Measurements from ENCODE around the gene MORC1.
"Not testable (repeated sequence)": the region's sequence is repeated elsewhere in the genome, so short reads cannot be mapped to it uniquely, and the experiment has no call there.

Gene MORC1

DNA sequence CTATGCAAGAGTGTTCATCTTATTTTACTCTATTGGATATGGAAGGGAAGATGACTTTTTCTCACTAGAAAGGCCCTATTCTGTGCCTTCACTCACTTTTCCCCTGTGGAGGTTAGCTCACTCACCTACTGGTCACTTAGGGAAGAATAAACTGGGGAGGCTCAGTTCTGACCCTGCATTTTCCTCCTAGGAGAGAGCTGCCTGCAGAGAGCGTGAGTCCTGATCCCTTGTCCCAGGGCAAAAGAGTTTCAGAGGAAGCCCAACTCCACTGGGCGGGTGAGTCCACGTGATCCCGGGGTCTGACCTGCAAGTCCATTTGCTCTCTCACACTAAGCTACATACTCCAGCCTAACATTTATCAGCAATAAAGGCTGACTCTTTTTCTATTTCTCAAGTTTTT, 8.4 kb downstream of the MORC1 start:
- no peak for TF ChIP-seq SUZ12 (IDR thresholded peaks at IDR 0.05; ENCODE audit: extremely low read depth, insufficient read depth, insufficient read length)
- TF ChIP-seq ZNF274 (IDR thresholded peaks at IDR 0.05; ENCODE audit: low read depth, low read length), result no peak
- no peak for TF ChIP-seq YY1 (IDR thresholded peaks at IDR 0.05; ENCODE audit: insufficient read depth, insufficient read length)
- Histone ChIP-seq H3K27me3 (ENCODE audit: insufficient read depth, insufficient read length) (no peaks in the 10 kb centered on the region), H3K4me3 (ENCODE audit: insufficient read length, low read depth) (no peak overlapping the region), H3K9ac (ENCODE audit: insufficient read length, low read depth) (no peak overlapping the region), H3K36me3 (ENCODE audit: insufficient read depth, insufficient read length, low read length) (no peaks in the 10 kb centered on the region), H3K4me1 (ENCODE audit: insufficient read depth, insufficient read length) (peaks cover 2% of the 10 kb centered on the region), H3K9me3 (ENCODE audit: insufficient read depth, low read length) (no peaks in the 10 kb centered on the region)
- no peak for DNase-seq (ENCODE audit: low read depth, low spot score)

DNA sequence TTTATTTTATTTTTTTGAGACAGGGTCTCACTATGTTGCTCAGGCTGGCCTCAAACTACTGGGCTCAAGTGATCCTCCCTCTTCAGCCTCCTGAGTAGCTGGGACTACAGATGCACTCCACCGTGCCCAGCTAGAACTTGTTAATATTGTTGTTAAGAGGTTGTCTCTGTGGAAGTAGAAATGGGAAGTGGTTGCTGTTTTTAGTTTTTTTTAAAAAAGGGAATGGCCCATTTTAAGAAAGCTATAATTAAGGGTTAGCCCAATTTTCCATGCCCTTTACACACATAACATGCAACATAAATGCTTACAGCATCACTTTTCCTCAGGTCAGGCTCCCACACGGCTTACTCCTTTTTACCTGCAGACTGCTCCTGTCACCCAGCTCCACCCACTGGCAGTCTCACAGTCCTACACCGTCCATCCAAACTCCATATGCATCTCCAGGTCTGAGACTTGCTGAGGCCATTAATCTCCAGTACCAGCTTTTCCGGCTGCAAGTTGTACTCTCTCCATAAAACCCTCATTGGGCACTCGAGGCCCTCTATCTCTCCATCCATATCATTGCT, 19.8 kb downstream of the MORC1 start:
- Histone ChIP-seq H3K9me3 (ENCODE audit: insufficient read depth, low read length) (no peaks in the 10 kb centered on the region), H3K4me3 (ENCODE audit: insufficient read length, low read depth) (no peak overlapping the region), H3K4me1 (ENCODE audit: insufficient read depth, insufficient read length) (no peaks in the 10 kb centered on the region), H3K9ac (ENCODE audit: insufficient read length, low read depth) (no peak overlapping the region), H3K27me3 (ENCODE audit: insufficient read depth, insufficient read length) (no peaks in the 10 kb centered on the region), H3K36me3 (ENCODE audit: insufficient read depth, insufficient read length, low read length) (no peaks in the 10 kb centered on the region)
- no peak for TF ChIP-seq SUZ12 (IDR thresholded peaks at IDR 0.05; ENCODE audit: extremely low read depth, insufficient read depth, insufficient read length)
- no peak for TF ChIP-seq YY1 (IDR thresholded peaks at IDR 0.05; ENCODE audit: insufficient read depth, insufficient read length)
- TF ChIP-seq ZNF274 (IDR thresholded peaks at IDR 0.05; ENCODE audit: low read depth, low read length), result no peak
- peak; percentile 27 for DNase-seq (ENCODE audit: low read depth, low spot score)

DNA sequence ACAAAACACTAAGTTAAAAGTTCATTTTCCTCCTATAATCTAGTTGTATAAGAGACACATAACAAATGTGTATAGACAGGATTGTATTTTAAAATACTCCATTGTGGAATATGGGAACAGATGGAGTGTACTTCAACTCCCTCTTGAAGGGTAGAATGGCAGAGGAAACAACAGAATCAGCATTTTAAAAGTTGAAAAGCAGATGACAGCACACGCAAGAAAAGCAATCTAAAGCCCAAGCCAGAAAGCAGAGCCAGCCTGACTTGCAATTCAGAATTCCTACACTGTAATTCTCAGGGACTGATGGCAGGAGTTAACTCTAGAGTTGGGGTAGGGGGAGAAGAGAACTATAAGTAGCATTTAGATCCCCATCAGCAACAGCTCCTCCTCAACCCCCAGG, 22.8 kb downstream of the MORC1 start:
- Histone ChIP-seq H3K4me3 (ENCODE audit: insufficient read length, low read depth) (no peak overlapping the region), H3K27me3 (ENCODE audit: insufficient read depth, insufficient read length) (no peaks in the 10 kb centered on the region), H3K36me3 (ENCODE audit: insufficient read depth, insufficient read length, low read length) (no peaks in the 10 kb centered on the region), H3K9me3 (ENCODE audit: insufficient read depth, low read length) (no peaks in the 10 kb centered on the region), H3K4me1 (ENCODE audit: insufficient read depth, insufficient read length) (no peaks in the 10 kb centered on the region), H3K9ac (ENCODE audit: insufficient read length, low read depth) (no peak overlapping the region)
- DNase-seq (ENCODE audit: low read depth, low spot score), result no peak
- TF ChIP-seq ZNF274 (IDR thresholded peaks at IDR 0.05; ENCODE audit: low read depth, low read length) (no peak), SUZ12 (IDR thresholded peaks at IDR 0.05; ENCODE audit: extremely low read depth, insufficient read depth, insufficient read length) (no peak), YY1 (IDR thresholded peaks at IDR 0.05; ENCODE audit: insufficient read depth, insufficient read length) (no peak)

DNA sequence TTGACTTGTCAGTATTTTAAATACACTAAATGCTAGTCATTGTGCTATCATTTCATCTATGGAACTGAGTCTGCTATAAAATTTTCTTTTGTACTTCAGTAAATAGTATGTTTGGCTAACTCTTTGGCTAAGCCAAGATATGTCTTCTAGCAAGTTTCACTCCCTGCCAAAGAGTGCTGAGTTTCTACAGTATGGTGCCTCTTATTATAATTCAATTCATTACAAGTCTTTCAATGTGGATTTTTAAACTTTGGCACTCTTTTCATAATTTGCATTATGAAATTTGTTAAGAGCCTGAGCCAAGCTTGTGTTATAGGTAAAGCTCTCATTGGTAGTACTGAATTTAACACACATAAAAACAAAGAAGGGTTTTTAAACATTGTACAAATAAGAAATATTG, 24.4 kb downstream of the MORC1 start:
- no peaks in the 10 kb centered on the region for H3K4me1 ChIP-seq (ENCODE audit: insufficient read depth, insufficient read length)
- H3K36me3 ChIP-seq (ENCODE audit: insufficient read depth, insufficient read length, low read length), result no peaks in the 10 kb centered on the region
- TF ChIP-seq YY1 (IDR thresholded peaks at IDR 0.05; ENCODE audit: insufficient read depth, insufficient read length) (no peak), SUZ12 (IDR thresholded peaks at IDR 0.05; ENCODE audit: extremely low read depth, insufficient read depth, insufficient read length) (no peak), ZNF274 (IDR thresholded peaks at IDR 0.05; ENCODE audit: low read depth, low read length) (no peak)
- H3K9ac ChIP-seq (ENCODE audit: insufficient read length, low read depth), result no peak overlapping the region
- H3K27me3 ChIP-seq (ENCODE audit: insufficient read depth, insufficient read length), result no peaks in the 10 kb centered on the region
- no peaks in the 10 kb centered on the region for H3K9me3 ChIP-seq (ENCODE audit: insufficient read depth, low read length)
- no peak overlapping the region for H3K4me3 ChIP-seq (ENCODE audit: insufficient read length, low read depth)
- DNase-seq (ENCODE audit: low read depth, low spot score), result no peak

DNA sequence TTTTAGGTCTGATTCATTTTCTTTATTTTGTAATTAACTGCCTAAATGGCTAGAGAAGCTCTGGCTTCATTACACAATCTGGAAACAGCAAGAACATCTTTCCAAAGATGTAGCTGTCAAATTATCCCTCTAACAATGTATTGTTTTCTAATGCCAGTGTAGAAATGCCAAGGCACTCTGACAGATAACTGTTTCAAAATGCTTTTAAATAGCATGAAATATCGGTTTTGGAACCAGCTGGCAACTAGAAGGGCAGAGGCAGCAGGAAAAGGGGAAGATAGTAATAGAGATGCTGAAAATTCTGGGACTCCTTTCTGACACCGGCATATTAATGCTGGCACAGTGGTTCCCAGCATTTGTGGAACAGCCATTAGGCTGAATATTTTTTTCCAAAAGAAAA, 26.1 kb downstream of the MORC1 start:
- DNase-seq (ENCODE audit: low read depth, low spot score), result no peak
- Histone ChIP-seq H3K27me3 (ENCODE audit: insufficient read depth, insufficient read length) (no peaks in the 10 kb centered on the region), H3K4me1 (ENCODE audit: insufficient read depth, insufficient read length) (no peaks in the 10 kb centered on the region), H3K4me3 (ENCODE audit: insufficient read length, low read depth) (no peak overlapping the region), H3K9me3 (ENCODE audit: insufficient read depth, low read length) (no peaks in the 10 kb centered on the region), H3K36me3 (ENCODE audit: insufficient read depth, insufficient read length, low read length) (no peaks in the 10 kb centered on the region), H3K9ac (ENCODE audit: insufficient read length, low read depth) (no peak overlapping the region)
- TF ChIP-seq SUZ12 (IDR thresholded peaks at IDR 0.05; ENCODE audit: extremely low read depth, insufficient read depth, insufficient read length) (no peak), ZNF274 (IDR thresholded peaks at IDR 0.05; ENCODE audit: low read depth, low read length) (no peak), YY1 (IDR thresholded peaks at IDR 0.05; ENCODE audit: insufficient read depth, insufficient read length) (no peak)

DNA sequence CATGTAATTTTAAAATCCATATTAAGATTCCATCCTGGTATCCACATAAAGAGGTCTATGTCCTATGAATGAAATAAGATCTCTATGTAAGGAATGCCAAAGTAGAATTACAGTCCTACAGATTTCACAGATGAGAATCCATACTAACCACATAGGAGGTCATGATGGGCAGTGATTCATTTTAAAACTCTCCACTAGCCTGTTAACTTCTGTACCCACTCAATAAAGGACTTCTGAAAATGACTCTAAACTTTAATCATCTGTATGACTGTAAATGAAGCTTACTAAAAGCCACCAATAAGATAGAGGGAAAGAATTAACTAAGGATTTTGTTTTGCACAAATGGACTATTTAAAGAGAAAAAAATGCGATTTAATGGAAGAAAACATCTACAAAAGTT, 28.7 kb downstream of the MORC1 start:
- Histone ChIP-seq H3K9me3 (ENCODE audit: insufficient read depth, low read length) (no peaks in the 10 kb centered on the region), H3K27me3 (ENCODE audit: insufficient read depth, insufficient read length) (no peaks in the 10 kb centered on the region), H3K4me3 (ENCODE audit: insufficient read length, low read depth) (no peak overlapping the region), H3K4me1 (ENCODE audit: insufficient read depth, insufficient read length) (no peaks in the 10 kb centered on the region), H3K36me3 (ENCODE audit: insufficient read depth, insufficient read length, low read length) (no peaks in the 10 kb centered on the region), H3K9ac (ENCODE audit: insufficient read length, low read depth) (no peak overlapping the region)
- TF ChIP-seq SUZ12 (IDR thresholded peaks at IDR 0.05; ENCODE audit: extremely low read depth, insufficient read depth, insufficient read length) (no peak), YY1 (IDR thresholded peaks at IDR 0.05; ENCODE audit: insufficient read depth, insufficient read length) (no peak), ZNF274 (IDR thresholded peaks at IDR 0.05; ENCODE audit: low read depth, low read length) (no peak)
- DNase-seq (ENCODE audit: low read depth, low spot score), result no peak

DNA sequence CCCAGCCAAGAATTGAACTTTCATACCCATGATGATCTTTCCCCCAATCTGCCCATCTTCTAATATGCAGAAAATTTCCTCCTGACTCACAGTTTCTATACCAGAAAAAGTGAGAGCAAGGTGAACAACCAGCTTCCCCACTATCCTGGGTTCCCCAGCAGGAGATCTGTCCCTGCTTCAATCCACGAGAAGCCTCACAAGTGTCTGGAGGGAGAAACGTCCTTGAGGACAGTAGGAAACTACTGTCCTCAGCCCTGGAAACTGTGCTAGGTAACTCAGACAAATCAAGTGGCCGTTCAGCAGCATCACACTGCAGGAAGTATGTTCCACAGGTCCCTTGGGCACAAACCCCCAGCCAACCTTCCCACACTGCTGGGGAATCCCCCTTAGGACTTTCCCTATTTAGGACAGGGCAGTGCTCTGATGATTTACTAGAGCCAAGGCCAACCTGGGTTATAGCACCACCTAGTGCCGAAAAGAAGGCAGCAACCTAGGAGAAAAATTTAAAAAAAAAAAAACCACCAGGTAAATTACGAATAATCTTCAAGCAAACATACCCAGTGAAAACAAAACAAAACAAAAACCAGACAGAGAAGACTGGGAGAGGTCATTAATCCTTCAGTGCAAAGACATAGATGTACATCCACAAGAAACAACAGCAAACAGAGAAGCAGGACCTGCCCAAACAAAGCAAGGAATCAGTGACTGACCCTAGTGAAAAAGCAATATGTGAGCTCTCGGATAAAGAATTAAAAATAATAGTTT, 36.0 kb downstream of the MORC1 start:
- Histone ChIP-seq H3K9ac (ENCODE audit: insufficient read length, low read depth) (no peak overlapping the region), H3K4me1 (ENCODE audit: insufficient read depth, insufficient read length) (no peaks in the 10 kb centered on the region), H3K9me3 (ENCODE audit: insufficient read depth, low read length) (no peaks in the 10 kb centered on the region; the same call in 1 of the 2 replicates), H3K36me3 (ENCODE audit: insufficient read depth, insufficient read length, low read length) (no peaks in the 10 kb centered on the region), H3K27me3 (ENCODE audit: insufficient read depth, insufficient read length) (no peaks in the 10 kb centered on the region), H3K4me3 (ENCODE audit: insufficient read length, low read depth) (no peak overlapping the region)
- peak; percentile 55 for DNase-seq (ENCODE audit: low read depth, low spot score)
- no peak for TF ChIP-seq SUZ12 (IDR thresholded peaks at IDR 0.05; ENCODE audit: extremely low read depth, insufficient read depth, insufficient read length)
- TF ChIP-seq YY1 (IDR thresholded peaks at IDR 0.05; ENCODE audit: insufficient read depth, insufficient read length), result no peak
- TF ChIP-seq ZNF274 (IDR thresholded peaks at IDR 0.05; ENCODE audit: low read depth, low read length), result no peak

DNA sequence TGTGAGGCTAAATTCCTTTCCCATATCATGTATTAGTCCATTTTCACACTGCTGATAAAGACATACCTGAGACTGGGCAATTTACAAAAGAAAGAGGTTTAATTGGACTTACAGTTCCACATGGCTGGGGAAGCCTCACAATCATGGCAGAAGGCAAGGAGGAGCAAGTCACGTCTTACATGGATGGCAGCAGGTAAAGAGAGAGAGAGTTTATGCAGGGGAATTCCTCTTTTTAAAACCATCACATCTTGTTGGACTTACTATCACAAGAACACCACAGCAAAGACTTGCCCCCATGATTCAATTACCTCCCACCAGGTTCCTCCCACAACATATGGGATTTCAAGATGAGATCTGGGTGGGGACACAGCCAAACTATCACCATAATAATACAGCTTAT, 37.8 kb downstream of the MORC1 start:
- H3K27me3 ChIP-seq (ENCODE audit: insufficient read depth, insufficient read length); H3K4me1 ChIP-seq (ENCODE audit: insufficient read depth, insufficient read length); H3K9ac ChIP-seq (ENCODE audit: insufficient read length, low read depth): not testable (repeated sequence)

More for the DNA sequence above, 37.8 kb downstream of the MORC1 start:
- H3K4me3 ChIP-seq (ENCODE audit: insufficient read length, low read depth); H3K9me3 ChIP-seq (ENCODE audit: insufficient read depth, low read length); H3K36me3 ChIP-seq (ENCODE audit: insufficient read depth, insufficient read length, low read length); DNase-seq (ENCODE audit: low read depth, low spot score): not testable (repeated sequence)
